ENCODE measurements around the gene RUSC2. TPM values are rescaled to one million over a fixed set of nuclear protein-coding genes. Genes with fewer than 3 reads are reported as not detected.
"Not testable (repeated sequence)": the region's sequence is repeated elsewhere in the genome, so short reads cannot be mapped to it uniquely, and the experiment has no call there.

Gene RUSC2
- total and polyA plus RNA-seq, 2 donors (not counting 1 experiment from before 2014, with no cell fraction given) = 0.27 to 0.76 TPM

DNA sequence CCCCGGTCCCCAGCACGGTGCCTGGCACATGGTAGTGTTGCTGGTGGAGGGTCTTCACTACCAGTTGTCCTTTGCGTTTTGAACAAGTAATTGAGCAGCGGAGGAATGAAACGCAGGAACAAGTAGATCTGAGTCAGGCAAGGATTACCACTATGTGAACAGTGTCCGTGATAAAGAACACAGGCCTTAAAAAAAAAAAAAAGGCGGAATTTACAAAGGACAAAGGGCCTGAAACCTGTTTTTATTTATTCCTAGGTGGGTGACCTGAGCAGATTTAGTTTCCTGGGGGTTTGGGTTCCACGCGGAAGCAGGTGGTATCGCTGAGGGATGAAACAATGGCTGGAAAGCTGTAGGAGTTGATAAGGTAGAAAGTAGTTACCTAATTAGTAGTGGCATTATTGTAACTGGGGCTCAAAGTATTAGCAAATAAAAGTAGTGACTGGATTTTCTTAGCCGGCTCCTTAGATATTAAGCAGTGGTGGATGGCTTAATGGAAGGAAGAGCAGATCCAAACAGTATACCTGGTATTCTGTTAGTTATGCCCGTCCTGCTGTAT, 1.1 kb downstream of the RUSC2 start:
- Histone ChIP-seq H3K27me3 (replicated peaks in 1 of 4; ENCODE audit: control extremely low read depth in 1 of 4, control insufficient read depth in 3 of 4, insufficient read depth in 4 of 4, low read length in 3 of 4) (peaks cover 0 to 39% (median 11%) of the 10 kb centered on the region in 4 experiments), H3K4me2 (replicated peaks; ENCODE audit: low read depth, low read length, poor library complexity, severe bottlenecking) (peak overlapping the region; percentile 87), H3K27ac (ENCODE audit: low read length in 2 of 2) (no peak overlapping the region), H3K9ac (ENCODE audit: low read length) (no peak overlapping the region), H3K79me2 (ENCODE audit: control insufficient read depth, insufficient read depth, low read length) (no peaks in the 10 kb centered on the region), H3K36me3 (replicated peaks in 1 of 2; ENCODE audit: control extremely low read depth in 1 of 2, control insufficient read depth in 1 of 2, extremely low read depth in 1 of 2, insufficient read depth in 2 of 2, low read length in 1 of 2) (no peaks in the 10 kb centered on the region), H3K4me3 (ENCODE audit: control extremely low read depth in 1 of 5, extremely low read depth in 1 of 5, insufficient read depth in 1 of 5, low read depth in 2 of 5, low read length in 4 of 5) (no peak overlapping the region), H3K4me1 (ENCODE audit: control insufficient read depth in 2 of 2, insufficient read depth in 2 of 2, low read length in 2 of 2) (peaks cover 13 to 14% of the 10 kb centered on the region in 2 donors), H3K9me3 (ENCODE audit: control extremely low read depth in 1 of 3, control insufficient read depth in 2 of 3, insufficient read depth in 1 of 3, low read length in 2 of 3) (peaks cover 0 to 4% (median 0%) of the 10 kb centered on the region in 3 donors), H4K20me1 (ENCODE audit: control insufficient read depth, insufficient read depth, low read length, poor library complexity, severe bottlenecking) (no peaks in the 10 kb centered on the region), H2AFZ (ENCODE audit: insufficient read depth, low read depth, low read length, poor library complexity, severe bottlenecking) (peak overlapping the region; percentile 87)
- Mint-ChIP-seq H3K27me3 (peaks cover 28% of the 10 kb centered on the region), H3K27ac (no peak overlapping the region), H3K4me1 (peaks cover 13% of the 10 kb centered on the region), H3K9me3 (ENCODE audit: insufficient read depth) (no peaks in the 10 kb centered on the region), H3K4me3 (peak overlapping the region; percentile 86)
- intact Hi-C loops (cut with micrococcal nuclease) = no loop called here
- ATAC-seq (ENCODE audit: low read depth) (no peak), DNase-seq (no peak)
- CTCF ChIA-PET = no interaction called here
- 90% methylated on average over 10 of the region's 12 CpGs for WGBS (ENCODE audit: insufficient coverage)
- POLR2A ChIA-PET = no interaction called here
- TF ChIP-seq CTCF (IDR thresholded peaks at IDR 0.05) (no peak), EZH2 (IDR thresholded peaks at IDR 0.05; ENCODE audit: borderline replicate concordance, insufficient read depth, low read depth, low read length, poor library complexity, severe bottlenecking) (no peak)

GRCh38 chr9:35493119-35493518, 3.2 kb downstream of the RUSC2 start:
- POLR2A ChIA-PET; H3K9me3 Mint-ChIP-seq (ENCODE audit: insufficient read depth); H3K4me3 ChIP-seq (ENCODE audit: control extremely low read depth in 1 of 5, extremely low read depth in 1 of 5, insufficient read depth in 1 of 5, low read depth in 2 of 5, low read length in 4 of 5); H3K36me3 ChIP-seq (replicated peaks in 1 of 2; ENCODE audit: control extremely low read depth in 1 of 2, control insufficient read depth in 1 of 2, extremely low read depth in 1 of 2, insufficient read depth in 2 of 2, low read length in 1 of 2); H4K20me1 ChIP-seq (ENCODE audit: control insufficient read depth, insufficient read depth, low read length, poor library complexity, severe bottlenecking); H3K9ac ChIP-seq (ENCODE audit: low read length); DNase-seq; ATAC-seq (ENCODE audit: low read depth); intact Hi-C loops (cut with micrococcal nuclease); H3K4me2 ChIP-seq (replicated peaks; ENCODE audit: low read depth, low read length, poor library complexity, severe bottlenecking); H3K4me3 Mint-ChIP-seq; H3K27ac ChIP-seq (ENCODE audit: low read length in 2 of 2); H3K79me2 ChIP-seq (ENCODE audit: control insufficient read depth, insufficient read depth, low read length); H3K9me3 ChIP-seq (ENCODE audit: control extremely low read depth in 1 of 3, control insufficient read depth in 2 of 3, insufficient read depth in 1 of 3, low read length in 2 of 3); H2AFZ ChIP-seq (ENCODE audit: insufficient read depth, low read depth, low read length, poor library complexity, severe bottlenecking); H3K27ac Mint-ChIP-seq: not testable (repeated sequence)
- CTCF ChIA-PET = interaction anchor here (0.6 kb wide), 1 partner anchor 459 kb away, joined by 3 read pairs; no protein-coding TSS in a partner anchor
- Mint-ChIP-seq H3K27me3 (peaks cover 37% of the 10 kb centered on the region), H3K4me1 (peaks cover 13% of the 10 kb centered on the region)
- Histone ChIP-seq H3K4me1 (ENCODE audit: control insufficient read depth in 2 of 2, insufficient read depth in 2 of 2, low read length in 2 of 2) (peaks cover 13 to 14% of the 10 kb centered on the region in 2 donors), H3K27me3 (replicated peaks in 1 of 4; ENCODE audit: control extremely low read depth in 1 of 4, control insufficient read depth in 3 of 4, insufficient read depth in 4 of 4, low read length in 3 of 4) (peaks cover 0 to 35% (median 11%) of the 10 kb centered on the region in 4 experiments)
- no CpG with 5 or more reads among the region's 1 CpG for WGBS (ENCODE audit: insufficient coverage)

All from B cell (primary cell).